Measurements from ENCODE around the gene PPP2R2B.

PPP2R2B gene

DNA sequence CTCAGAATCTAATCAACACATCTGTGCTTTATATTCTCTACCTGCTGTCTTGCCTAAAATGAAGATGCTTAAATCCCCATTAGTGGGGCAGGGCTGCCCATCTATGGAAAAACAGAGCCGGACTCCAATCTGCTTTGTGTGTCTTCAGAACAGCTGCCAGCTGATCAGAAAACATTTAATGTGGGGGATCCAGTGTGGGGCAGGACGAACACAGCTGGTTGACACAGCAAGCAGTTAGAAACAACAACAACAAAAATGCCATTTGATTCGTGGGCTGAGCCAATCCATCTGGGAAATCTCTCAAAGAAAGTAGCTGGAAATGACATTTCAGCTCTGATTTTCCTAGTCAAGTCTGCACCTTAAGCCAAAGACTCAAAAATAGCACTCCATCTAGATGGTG, 99.8 kb downstream of the PPP2R2B start:
- no peak for DNase-seq

- no peak for DNase-seq
Observed at GRCh38 chr5:146778261-146778660, 100.3 kb downstream of the PPP2R2B start.

DNA sequence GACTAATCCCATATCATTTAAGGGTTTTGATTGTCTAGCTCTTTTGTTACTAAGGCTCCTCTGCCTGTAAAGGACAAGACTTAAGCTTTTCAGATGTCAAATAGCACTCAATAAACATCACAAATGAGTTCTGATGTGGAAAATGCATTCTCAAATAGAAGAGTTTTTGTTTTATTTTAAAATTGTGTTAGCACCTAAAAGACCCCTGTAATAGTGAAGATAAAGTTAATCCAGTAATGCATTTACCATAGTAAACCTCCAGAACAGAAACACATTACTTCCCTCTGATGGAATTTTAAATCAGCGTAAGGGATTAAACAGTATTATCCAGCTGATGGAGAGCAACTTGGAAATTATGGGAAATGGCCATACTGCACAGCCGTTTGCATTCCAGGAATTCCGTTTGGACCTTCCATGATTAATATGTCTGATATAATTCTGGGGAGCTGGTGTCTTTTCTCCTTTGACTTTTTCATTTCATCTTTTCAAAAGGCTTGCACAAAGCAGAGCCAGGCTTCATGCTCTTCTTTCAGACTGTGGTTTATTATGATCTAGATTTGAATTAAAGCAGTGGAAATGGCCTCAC, 105.6 kb downstream of the PPP2R2B start:
- DNase-seq = no peak

- DNase-seq = no peak
Observed at GRCh38 chr5:146770980-146771379, 107.6 kb downstream of the PPP2R2B start.

GRCh38 chr5:146770546-146770945, 108.0 kb downstream of the PPP2R2B start:
- no peak for DNase-seq

- no peak for DNase-seq
Observed at GRCh38 chr5:146767534-146767933, 111.0 kb downstream of the PPP2R2B start.

GRCh38 chr5:146766013-146766412, 112.5 kb downstream of the PPP2R2B start:
- DNase-seq = no peak

GRCh38 chr5:146765089-146765832, 113.3 kb downstream of the PPP2R2B start:
- no peak for DNase-seq

DNA sequence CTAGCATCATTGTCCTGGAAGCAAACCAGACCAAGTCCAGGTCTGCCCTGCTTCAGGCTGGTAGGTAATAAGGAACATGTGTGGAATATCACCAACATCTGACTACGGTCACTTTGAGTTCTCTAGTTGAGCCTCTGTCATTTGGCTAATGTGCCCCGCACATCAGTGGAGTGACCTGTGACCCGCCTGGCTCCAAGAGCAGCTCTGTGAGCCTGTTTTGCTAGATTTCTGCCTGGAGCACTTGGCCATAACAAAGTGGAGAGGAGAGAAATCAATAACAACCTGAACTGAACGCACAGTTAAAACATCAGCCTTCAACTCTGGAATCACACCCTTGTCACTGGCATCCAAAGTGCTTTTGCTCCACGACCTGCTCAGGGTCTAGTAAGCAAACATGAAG, 115.7 kb downstream of the PPP2R2B start:
- DNase-seq = no peak

GRCh38 chr5:146761811-146762210, 116.7 kb downstream of the PPP2R2B start:
- DNase-seq = no peak

- DNase-seq = peak; percentile 30 to 31
Observed at GRCh38 chr5:146758938-146759337, 119.6 kb downstream of the PPP2R2B start.

GRCh38 chr5:146758076-146758475, 120.5 kb downstream of the PPP2R2B start:
- DNase-seq = no peak

DNA sequence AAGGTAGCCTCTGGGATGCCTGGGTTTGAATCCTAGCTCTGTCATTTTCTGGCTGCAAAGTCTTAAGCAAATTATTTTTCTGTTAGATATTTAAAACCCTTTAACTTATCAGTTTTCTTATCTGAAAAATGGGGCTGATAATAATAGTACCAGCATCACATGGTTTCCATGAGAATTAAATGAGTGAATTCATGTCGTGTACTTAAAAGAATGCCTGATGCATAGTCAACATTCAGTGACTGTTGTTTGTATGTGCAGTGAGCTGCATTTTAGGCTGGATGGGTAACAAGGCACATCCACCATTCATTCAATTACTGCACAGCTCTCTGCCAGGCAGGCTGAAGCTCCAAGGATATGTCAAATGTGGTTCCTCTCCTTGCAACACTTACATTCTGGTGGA, 122.0 kb downstream of the PPP2R2B start:
- DNase-seq = no peak

GRCh38 chr5:146755793-146756192, 122.8 kb downstream of the PPP2R2B start:
- no peak for DNase-seq

- no peak for DNase-seq
Observed at GRCh38 chr5:146754621-146755020, 123.9 kb downstream of the PPP2R2B start.

GRCh38 chr5:146753641-146754040, 124.9 kb downstream of the PPP2R2B start:
- DNase-seq = peak in 1 of 2 experiments; percentile 3

DNA sequence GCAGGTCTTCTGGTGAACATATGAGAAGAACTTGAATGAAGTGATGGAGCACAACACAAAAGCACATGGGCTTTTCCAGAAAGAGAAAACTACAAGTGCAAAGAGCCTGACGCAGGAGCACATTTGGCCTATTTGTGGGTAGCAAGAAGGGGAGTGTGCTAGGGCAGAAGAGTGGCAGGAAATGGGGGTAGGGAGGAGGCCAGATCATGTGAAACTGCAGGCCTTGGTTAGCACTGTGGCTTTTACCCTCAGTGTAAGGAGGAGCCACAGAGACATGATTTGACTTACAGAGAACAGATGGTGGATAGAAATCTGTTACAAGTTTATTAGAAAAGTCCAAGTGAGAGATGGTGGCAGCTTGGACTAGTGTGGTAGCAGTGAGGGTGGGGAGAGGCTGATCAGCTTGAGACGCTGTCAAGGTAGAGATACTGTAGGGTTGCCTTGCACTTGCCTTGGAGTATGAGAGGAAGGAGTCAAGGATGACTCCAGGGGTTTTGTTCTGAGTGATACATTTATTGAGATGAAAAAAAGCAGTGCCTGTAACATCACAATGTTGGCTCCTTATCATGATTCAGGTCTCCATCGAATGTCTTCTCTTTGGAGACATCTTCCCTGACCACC, 126.7 kb downstream of the PPP2R2B start:
- DNase-seq = no peak

- DNase-seq = no peak
Observed at GRCh38 chr5:146751054-146751453, 127.5 kb downstream of the PPP2R2B start.

DNA sequence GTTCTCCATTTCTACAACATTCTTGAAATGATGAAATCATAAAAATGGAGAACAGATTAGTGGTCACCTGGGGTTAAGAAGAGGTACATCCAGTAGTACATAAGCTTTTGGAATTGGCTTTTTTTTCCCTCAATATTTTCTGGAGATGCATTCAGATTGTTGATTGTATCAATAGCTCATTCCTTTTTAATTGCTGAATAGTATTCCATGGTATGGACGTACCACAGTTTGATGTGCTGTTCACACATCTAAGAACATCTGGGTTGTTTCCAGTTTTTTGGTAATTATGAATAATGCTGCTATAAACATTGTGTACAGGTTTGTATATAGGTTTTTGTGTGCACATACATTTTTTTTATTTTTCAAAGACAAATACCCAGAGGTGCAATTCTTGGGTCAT, 130.0 kb downstream of the PPP2R2B start:
- no peak for DNase-seq

DNA sequence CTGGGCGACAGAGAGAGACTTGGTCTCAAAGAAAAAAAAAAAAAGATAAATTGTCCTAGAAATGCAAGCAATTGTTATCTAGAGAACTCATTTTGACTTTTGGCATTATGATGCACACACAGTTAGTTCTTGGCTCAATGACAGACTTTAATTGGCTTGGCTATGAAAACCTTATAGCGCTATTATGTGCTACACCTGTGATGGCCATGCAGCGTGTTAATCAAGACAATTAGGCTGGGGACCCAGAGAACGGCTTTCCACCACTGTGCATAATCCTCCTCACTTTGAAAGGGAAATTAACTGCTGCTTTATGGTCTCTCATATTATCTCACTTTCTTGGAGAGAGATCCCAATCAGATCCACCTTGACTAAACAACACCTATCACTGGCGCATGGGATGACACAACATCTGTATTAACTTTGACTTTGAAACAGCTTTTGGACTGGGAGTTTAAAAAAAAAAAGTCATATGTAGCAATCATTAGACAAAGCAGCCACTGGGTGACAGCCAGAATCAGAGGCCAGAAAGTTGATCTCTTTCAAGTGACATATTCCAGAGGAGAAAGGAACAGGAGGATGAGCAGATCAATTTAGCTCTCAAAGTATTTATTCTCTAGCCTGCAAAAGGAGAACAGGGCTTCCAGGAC, 132.5 kb downstream of the PPP2R2B start:
- DNase-seq = no peak

DNA sequence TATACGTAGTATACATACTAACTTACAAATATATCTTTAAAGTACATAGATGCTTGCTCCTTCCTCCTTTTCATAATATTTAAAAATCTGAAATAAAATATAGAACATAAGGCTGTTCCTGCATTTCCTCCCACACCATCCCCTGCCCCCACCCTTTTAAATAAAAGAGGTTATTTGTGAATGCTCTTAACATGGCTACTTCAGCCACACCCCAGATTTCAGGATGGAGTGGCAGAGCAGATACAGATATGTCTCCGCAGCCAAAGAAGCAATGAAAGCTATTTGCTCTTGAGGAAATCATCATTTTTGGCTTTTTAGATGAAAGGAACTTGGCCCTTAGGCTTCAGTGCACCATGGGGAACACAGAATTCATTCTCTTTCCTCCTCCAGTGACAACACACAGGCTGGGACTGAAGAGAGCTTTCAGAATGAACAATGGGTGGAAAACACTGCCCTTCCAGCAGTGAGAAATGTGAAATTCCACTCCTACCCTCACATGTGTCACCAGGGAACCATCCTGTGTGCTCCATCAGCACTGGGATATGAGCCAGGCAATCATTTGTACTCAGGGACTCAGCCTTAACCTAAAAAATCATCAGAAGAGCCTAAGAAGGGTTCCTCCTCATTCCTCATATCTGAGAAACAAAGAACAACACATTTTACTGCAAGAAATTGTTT, 134.3 kb downstream of the PPP2R2B start:
- no peak for DNase-seq

DNA sequence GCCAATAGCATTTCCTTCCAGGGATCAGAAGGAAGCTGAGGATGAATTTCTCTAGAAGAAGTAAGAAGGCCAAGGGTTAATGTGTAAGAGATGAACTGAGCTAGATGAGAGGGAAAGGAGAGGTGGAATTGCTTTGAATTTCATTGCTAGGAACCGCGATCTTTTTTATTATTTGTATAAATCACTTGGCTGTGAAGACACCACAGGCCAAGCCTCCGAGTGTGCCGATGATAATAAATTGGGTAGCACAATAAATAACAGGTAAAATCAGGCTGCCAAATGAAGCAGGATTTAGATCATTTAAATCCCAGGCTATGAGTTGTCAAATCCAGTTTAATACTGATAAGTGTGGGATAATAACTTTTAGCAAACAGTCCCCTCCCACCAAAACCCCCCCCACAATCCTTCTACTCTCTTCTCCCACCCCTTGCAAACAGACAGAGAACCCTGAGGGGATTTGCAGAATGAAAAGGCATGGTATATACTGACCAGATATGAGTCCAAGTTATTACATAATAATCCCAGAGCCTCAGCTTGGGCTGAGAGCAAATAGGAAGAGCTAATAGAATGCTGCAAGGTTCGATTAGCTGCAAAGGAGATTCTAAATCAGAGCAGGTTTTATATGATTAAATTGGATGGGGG, 143.5 kb downstream of the PPP2R2B start:
- no peak for DNase-seq

- DNase-seq = no peak
Observed at GRCh38 chr5:146732962-146733361, 145.6 kb downstream of the PPP2R2B start.
